K562 (cell line): Measurements from ENCODE around the gene GATA2. TPM values are rescaled to one million over a fixed set of nuclear protein-coding genes. Genes with fewer than 3 reads are reported as not detected.
A peak's percentile ranks its signal among the peaks of the same experiment; 100 is the strongest.

ENCODE experiments used
- ARID4B ChIP-seq: sonication (generic); formaldehyde crosslinking; IDR thresholded peaks from 2 replicates; pipeline ENCODE4 v1.8.0; 2022; ENCODE audit warnings: mild to moderate bottlenecking, missing genetic modification reagents
- EGR1 ChIP-seq: fragments of 450-650 bp; conservative IDR thresholded peaks from 2 replicates; pipeline ENCODE4 v1.6.1; 2017; ENCODE audit warnings: mild to moderate bottlenecking
- EP300 ChIP-seq: IDR thresholded peaks from 2 replicates; pipeline ENCODE4 v1.6.1; 2012; ENCODE audit warnings: low read length, improper control_type of control experiment
- EWSR1 ChIP-seq: fragments of 450-650 bp; IDR thresholded peaks from 2 replicates; pipeline ENCODE4 v1.6.1; 2018; ENCODE audit warnings: borderline replicate concordance, mild to moderate bottlenecking, low read depth, moderate library complexity; ENCODE audit not compliant: partially characterized antibody
- FOXP4 ChIP-seq: sonication (generic); formaldehyde crosslinking; IDR thresholded peaks from 2 replicates; pipeline ENCODE4 v1.8.0; 2022; ENCODE audit warnings: mild to moderate bottlenecking, missing genetic modification reagents, borderline replicate concordance
- FUS ChIP-seq: fragments of 200-400 bp; formaldehyde crosslinking; optimal IDR thresholded peaks from 2 replicates; pipeline ENCODE3; 2017; ENCODE audit warnings: low read depth, low read length
- NONO ChIP-seq, 2 experiments: fragments of 200-400 bp in 1 of 2; fragments of 450-650 bp in 1 of 2; formaldehyde crosslinking in 1 of 2; IDR thresholded peaks; 2 replicates each; pipeline ENCODE4 v1.6.1; 2017; ENCODE audit warnings: low read depth in 2 of 2, mild to moderate bottlenecking in 2 of 2, moderate library complexity in 2 of 2, low read length in 1 of 2
- PCBP2 ChIP-seq: fragments of 200-400 bp; formaldehyde crosslinking; IDR thresholded peaks from 2 replicates; pipeline ENCODE4 v1.6.1; 2018; ENCODE audit warnings: low read length, low read depth, mild to moderate bottlenecking, moderate library complexity; ENCODE audit not compliant: poor library complexity, severe bottlenecking
- PYGO2 ChIP-seq: fragments of 450-650 bp; IDR thresholded peaks from 2 replicates; pipeline ENCODE4 v1.6.1; 2016; ENCODE audit warnings: mild to moderate bottlenecking, missing genetic modification characterization, moderate library complexity, missing compliant biosample characterization
- SFPQ ChIP-seq: fragments of 200-400 bp; formaldehyde crosslinking; IDR thresholded peaks from 2 replicates; pipeline ENCODE4 v1.6.1; 2017; ENCODE audit warnings: mild to moderate bottlenecking, low read depth, low read length, moderate library complexity
- SMC3 ChIP-seq: conservative IDR thresholded peaks from 2 replicates; pipeline ENCODE4 v1.6.1; 2011; ENCODE audit warnings: low read depth, low read length, improper control_type of control experiment; ENCODE audit not compliant: insufficient read depth
- TCF15 ChIP-seq: fragments of 250-450 bp; sonication (Bioruptor Pico); IDR thresholded peaks from 2 replicates; pipeline ENCODE4 v1.8.0; 2022; ENCODE audit warnings: moderate library complexity, mild to moderate bottlenecking, inconsistent platforms
- ZNF133 ChIP-seq: fragments of 250-450 bp; sonication (Bioruptor Pico); IDR thresholded peaks from 2 replicates; pipeline ENCODE4 v1.4.0; 2020; ENCODE audit warnings: mild to moderate bottlenecking
- ZNF583 ChIP-seq: fragments of 250-450 bp; sonication (Bioruptor Pico); IDR thresholded peaks from 2 replicates; pipeline ENCODE4 v1.4.0; 2020
- ZNF655 ChIP-seq: fragments of 250-450 bp; sonication (Bioruptor Pico); IDR thresholded peaks from 2 replicates; pipeline ENCODE4 v1.5.0; 2021
- polyA plus RNA-seq, 8 experiments: library from polyadenylated mRNA; depleted of rRNA in 4 of 8; stranded (reverse) in 5 of 8; unstranded in 3 of 8; fragments of >200 nt; fragmentation: Nextera tagmentation in 2 of 8; fragmentation: Illumina TruSeq in 1 of 8; extraction: Ambion mirVana in 2 of 8; extraction: Trizol in 1 of 8; gene quantifications; 2 replicates each; pipeline versions ENCODE4 v1.2.1 to v1.2.3, GENCODE V29; 2011 to 2014; ENCODE audit warnings: inconsistent platforms in 1 of 8, missing spikeins in 1 of 8
- total RNA-seq, 7 experiments: library from RNA; depleted of rRNA in 6 of 7; stranded (reverse); fragments of >200 nt in 6 of 7; fragmentation: Illumina TruSeq in 2 of 7; extraction: Trizol in 2 of 7; gene quantifications; 2 replicates each; pipeline versions ENCODE4 v1.2.1 to v1.2.3, GENCODE V29; 2011 to 2021; ENCODE audit warnings: low replicate concordance in 1 of 7

The GATA2 gene
- total and polyA plus RNA-seq, 9 of the 15 experiments (the other 6 are each of a cell fraction or from before 2014, with no cell fraction given): 8.5 to 218 (median 50.8) TPM

- TF ChIP-seq FOXP4 (CRISPR knock-in tag): no peak
- no peak for TF ChIP-seq EWSR1
- TF ChIP-seq EP300: no peak
- TF ChIP-seq ZNF583 (CRISPR knock-in tag): no peak
- TF ChIP-seq PYGO2: no peak
- no peak for TF ChIP-seq PCBP2
- TF ChIP-seq EGR1: peak; percentile 66
- no peak for TF ChIP-seq ZNF133 (CRISPR knock-in tag)
- TF ChIP-seq SMC3: 0 out of 2 replicates have a peak, but pooled peaks have one; percentile 28
- no peak for TF ChIP-seq TCF15 (CRISPR knock-in tag)
- TF ChIP-seq NONO (IDR thresholded peaks at IDR 0.05; ENCODE audit: low read depth in 2 of 2, low read length in 1 of 2): 0 out of 4 replicates have a peak, but pooled peaks of 1 of the 2 experiments have one; percentile 13
- no peak for TF ChIP-seq SFPQ
- no peak for TF ChIP-seq ZNF655 (CRISPR knock-in tag)
- TF ChIP-seq ARID4B (CRISPR knock-in tag): no peak
- no peak for TF ChIP-seq FUS
Observed at GRCh38 chr3:128497305-128498126, 4.5 kb upstream of the GATA2 start (continued).
